Activated CD8-positive, alpha-beta memory T cell treated with anti-CD3 and anti-CD28 coated beads, Interleukin-2, amount 50 U/mL, for 1 hour (primary cell): ENCODE results near the gene CAMTA1.

ENCODE experiments used
- DNase-seq: peaks from one replicate; pipeline ENCODE4 v3.0.0-alpha.2; 2020; ENCODE audit errors: extremely low read depth

The CAMTA1 gene

DNA sequence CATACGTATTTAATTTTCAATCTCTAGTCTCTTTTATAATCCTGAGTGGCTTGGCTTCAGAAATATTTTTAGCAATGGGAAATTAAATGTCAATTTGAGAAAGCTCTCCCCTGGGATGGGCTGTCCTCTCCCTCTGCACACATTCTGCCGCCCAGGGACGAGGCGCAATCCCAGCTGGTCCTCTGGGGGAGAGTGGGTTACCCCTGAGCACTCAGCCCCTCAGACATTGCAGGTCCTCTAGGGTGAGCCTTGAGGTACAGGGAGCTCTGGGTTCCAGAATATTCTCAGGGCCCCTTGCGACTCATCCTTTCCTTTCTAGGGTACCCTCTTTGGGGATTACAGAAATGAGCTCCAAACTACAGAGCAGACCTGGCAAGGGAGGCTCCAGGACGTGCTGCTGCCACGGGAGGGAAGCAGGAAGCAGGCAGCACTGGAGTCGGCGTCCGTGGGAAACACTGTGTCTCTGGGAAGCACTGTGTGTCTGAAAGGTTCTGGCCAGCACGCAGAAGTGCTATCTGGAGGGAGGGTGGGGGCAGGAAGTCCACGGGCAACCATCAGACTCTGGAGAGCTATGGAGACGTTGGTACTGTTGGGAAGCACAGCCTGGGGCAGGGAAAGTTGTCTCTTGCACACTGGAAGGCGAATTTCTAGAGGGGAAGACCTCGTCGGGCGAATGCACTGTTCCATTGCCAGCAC, 642.5 kb downstream of the CAMTA1 start:
- no peak for DNase-seq

DNA sequence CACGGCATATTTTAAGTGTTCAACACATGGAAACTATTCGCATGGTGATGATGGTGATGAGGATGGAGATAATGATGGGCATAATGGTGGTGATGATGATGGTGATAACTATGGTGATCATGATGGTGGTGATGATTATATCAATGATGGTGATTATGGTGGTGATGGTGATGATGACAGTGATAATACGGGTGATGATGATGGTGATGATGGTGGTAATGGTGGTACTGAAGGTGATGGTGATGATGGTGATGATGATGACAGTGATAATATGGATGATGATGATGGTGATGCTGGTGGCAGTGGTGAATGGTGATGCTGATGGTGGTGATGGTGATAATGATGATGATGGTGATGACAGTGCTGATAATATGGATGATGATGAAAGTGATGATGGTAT, 644.0 kb downstream of the CAMTA1 start:
- DNase-seq, result no peak

DNA sequence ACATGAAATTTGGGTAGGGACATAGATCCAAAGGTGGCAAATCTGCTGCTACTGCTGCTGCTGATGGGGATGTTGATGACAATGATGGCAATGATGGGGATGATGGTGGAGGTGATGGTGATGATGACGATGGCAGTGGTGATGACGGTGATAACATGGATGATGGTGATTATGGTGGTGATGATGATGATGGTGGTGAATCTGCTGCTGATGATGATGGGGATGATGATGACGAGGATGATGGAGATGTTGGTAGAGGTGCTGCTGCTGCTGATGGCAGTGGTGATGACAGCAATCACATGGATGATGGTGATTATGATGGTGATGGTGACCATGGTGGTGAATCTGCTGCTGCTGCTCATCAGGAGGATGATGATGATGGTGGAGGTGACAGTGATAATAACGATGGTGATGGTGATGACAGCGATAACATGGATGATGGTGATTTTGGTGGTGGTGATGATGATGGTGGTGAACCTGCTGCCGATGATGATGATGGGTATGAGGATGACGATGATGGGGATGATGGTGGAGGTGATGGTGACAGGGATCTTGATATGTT, 644.9 kb downstream of the CAMTA1 start:
- no peak for DNase-seq

DNA sequence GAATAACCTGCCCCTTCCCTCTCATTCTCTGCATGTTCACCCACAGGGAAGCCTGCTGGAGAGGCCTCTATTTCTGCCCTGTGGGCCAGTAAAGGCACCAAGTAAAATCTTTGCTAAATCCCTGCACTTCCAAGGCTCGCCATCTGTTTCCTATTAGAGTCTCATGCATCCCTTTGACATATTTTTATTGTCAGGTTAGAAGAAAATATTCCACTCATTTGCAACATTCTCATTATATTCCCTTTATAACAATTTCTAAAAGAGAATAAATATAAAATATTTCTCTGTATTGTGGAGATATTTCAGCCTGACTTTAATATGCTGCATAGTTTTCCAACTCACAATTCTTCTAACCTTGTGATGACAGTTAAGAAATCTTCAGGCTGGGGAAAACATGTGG, 645.4 kb downstream of the CAMTA1 start:
- DNase-seq, result no peak

DNA sequence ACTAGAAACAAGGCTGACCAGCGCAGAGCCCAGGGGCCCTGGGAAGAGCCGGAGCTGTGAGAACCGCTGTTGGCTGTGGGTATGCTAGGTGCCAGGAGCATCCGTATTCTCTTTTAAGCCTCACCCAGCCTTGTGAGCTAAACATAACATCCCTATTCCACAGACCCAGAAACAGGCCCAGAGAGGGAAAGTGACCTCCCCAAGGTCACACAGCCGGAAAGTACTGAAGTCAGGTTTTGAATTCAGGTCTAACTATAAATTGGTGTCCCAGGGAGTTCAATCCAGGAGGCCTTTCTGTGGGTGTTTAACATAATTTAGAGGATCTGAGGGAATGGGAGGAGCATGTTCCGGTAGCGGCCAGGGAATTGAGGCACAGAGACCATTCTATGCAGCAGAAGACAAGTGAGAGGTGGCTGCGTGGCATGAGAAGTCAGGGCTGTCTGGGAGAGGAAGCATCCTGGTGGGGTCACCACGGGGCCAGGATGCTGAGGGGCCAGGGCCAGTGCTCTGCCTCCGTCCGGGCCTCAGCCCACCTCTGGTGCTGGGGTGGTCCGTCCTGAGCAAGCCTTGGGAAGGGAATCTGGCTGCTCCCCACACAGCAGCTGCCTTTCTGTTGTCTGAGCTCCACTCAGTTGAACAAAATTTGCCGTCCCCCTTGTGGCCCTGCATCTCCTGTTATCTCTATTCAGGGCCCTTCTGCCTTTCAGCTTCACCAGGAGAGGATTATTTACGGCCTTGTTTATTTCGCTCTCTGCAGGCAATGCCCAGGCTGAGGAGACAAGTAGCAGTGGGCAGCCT, 647.0 kb downstream of the CAMTA1 start:
- no peak for DNase-seq

DNA sequence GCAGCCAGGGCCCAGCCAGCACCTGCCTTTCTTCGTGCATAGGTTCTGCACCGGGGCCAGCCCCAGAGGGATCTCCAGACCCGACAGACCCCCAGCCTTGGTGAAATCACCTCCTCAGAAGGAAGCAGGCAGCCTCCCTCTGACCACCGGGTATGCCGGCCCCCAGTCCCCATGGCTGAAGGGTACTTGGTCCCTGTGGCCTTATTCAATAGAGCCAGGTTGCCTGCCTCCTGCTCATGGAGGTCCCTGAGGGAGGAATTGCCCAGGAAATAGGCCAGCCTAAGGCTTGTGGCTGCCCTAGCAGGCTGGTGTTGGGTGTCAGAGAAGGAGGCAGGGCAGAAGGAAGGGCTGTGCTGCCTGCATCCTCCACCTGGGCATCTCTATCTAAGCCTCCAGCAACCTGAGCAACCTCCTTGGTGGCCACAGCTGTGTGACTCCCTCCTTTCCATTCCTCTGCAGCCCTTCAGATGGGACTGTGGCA, 647.7 kb downstream of the CAMTA1 start:
- no peak for DNase-seq

DNA sequence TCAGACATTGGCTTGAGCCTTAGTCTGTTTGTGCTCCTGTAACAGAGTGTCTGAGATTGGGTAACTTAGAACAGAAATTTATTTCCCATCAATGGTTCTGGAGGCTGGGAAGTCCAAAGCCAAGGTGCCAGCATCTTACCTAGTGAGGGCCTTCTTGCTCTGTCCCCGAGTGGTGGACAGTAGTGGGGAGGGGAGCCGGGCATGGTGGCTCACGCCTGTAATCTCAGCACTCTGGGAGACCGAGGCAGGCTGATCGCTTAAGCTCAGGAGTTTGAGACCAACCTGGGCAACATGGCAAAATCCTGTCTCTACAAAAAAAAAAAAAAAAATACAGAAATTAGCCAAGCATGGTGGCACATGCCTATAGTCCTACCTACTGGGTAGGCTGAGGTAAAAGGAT, 649.3 kb downstream of the CAMTA1 start:
- DNase-seq, result no peak

DNA sequence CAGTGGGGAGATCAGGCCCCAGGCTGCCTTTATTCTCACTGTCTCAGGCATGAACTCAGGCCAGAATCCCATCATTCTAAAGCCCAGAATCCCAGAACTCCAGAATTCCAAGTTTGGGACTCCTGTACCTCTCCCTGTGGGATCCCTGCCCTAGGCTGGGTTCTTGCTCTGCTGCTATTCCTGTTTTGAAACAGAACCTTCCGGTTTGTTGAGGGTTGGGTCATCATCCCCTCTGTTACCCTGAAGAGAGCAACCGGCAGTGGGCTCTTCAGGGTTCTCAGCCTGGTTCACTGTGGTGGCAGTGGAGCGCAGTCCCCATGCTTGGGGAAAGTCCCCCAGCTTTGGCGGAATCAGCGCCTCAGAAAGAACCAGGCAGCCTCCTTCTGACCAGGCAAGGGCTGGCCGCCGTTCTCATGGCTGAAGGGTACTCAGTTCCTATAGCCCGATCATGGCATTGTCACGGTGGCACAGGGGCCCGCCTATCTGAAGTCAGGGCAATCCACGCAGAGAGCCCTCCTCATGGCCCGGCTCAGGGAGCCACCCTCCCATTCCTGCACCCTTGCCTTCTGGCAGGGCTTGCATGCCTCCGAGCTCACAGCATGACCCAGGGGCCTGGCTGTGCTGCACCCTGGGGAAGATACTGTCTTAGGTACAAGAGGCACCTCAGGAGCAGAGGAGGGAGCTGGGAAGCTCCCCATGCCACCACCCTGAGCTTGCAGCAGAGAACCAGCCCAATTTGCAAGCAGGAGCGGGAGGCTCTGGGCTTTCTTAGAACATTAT, 650.2 kb downstream of the CAMTA1 start:
- no peak for DNase-seq

DNA sequence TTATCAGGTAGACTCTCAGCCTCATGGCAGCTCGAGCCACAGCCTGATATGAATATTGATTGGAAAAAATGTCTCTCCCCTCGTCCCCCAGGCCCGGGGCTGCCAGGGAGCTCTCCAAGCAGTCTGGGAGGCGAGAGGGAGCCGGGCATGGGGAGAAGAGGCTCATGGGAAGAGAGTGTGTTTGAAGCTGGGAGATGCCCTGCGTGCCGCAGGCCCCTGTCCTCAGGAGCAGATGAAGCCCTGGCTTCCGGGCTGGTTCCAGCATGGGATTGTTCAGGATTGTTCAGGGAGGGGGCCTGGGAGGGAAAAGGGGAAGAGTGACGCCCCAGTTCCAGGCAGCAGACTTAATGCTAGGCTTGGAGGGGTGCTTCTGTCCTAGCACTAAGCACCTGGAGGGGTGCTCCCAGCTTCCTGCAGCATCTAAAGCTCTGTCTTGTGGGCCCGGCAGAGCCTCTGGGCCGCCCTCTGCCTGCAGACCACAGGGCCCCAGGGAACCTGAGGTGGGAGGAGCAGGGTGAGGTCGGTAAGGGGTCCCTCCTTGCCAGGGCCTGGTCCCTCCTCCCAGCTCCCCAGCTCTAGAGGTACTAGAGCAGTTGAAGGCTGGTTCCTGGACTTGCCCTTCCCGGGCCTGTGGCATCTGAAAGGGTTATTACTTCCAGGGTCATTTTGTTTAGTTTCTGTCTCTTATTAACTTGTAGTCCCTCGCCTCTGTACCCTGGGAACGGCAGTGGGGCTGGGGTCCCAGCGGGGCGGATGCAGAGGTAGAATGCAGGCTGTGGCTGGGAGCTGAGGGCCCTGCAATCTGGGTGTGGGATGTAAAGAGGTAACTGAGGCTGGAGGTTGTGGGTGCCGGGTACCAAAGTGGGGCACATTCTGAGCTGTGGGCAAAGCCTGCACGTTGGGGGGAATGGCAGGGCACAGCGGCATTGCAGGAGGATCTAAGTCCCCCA, 651.1 kb downstream of the CAMTA1 start:
- DNase-seq, result no peak

DNA sequence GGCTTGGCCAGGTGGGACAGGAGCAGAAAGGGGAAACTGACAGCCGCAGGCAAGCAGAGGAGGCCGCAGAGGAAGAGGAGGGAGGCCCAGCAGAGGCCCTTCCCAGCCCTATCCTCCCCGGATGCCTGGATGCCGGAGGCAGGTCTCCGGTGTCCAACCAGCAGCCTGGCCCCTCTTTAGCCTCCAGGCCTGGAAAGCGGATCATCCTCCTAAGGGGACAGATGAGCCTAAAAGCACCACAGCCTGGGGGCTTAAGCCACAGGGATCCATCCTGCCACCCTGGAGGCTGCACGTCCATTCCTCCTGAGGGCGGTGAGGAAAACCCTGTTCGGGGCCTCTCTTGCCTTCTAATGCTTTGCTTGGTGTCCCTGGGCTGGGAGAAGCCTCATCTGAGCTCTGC, 651.8 kb downstream of the CAMTA1 start:
- no peak for DNase-seq

DNA sequence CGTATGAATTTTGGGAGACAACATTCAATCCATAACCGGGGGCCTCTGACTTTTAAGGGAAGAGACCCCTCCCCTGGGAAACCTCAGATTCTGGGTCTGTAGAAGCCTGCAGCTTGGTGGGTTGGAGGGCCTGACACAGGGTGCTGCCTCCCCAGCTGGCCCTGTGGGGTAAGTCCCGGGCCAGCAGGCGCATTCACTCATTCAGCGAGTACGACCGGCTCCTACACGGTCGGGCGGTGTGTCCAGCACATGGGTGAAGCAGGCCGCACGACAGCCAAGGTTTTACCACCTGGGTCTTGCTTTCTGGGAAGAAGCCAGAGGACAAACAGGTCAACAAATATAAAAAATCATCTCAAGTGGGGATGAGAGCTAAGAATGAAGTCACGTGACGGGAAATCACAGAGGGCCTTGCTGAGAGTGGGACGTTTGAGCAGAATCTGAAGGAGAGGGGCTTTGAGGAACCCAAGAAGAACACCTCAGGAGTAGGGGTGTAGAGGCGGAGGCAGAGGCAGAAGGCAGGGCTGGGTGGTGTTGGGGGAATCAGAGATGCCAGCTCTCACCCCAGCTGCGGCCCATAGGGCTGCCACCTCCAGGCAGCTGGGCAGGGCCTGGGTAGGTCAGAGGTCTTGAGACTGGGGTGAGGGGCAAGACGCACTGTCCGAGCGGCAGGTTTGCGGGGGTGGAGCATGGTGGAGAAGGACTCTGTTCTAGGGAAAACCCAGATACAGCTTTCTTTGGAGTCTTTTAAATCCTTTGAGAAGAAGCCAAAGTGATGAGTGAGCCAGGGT, 652.5 kb downstream of the CAMTA1 start:
- DNase-seq, result no peak

DNA sequence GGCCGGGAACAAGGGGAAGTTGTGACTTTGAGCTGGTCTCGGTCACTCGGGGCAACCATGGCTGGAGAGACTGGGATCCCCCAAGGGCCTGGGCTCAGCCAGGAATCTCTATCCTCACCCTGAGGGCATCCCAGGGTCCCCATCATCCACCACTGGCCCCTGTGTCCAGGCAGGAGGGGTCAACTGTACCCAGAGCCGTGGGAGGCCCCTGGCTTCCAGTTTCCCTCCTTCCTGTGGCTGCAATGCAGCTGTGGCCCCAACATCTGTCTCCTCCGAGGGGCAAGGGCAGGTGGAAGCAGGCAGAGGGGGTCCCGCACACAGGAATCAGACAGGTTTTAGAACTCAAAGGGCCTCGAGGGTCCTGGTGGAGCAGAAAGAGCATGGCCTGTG, 653.1 kb downstream of the CAMTA1 start:
- DNase-seq, result no peak

DNA sequence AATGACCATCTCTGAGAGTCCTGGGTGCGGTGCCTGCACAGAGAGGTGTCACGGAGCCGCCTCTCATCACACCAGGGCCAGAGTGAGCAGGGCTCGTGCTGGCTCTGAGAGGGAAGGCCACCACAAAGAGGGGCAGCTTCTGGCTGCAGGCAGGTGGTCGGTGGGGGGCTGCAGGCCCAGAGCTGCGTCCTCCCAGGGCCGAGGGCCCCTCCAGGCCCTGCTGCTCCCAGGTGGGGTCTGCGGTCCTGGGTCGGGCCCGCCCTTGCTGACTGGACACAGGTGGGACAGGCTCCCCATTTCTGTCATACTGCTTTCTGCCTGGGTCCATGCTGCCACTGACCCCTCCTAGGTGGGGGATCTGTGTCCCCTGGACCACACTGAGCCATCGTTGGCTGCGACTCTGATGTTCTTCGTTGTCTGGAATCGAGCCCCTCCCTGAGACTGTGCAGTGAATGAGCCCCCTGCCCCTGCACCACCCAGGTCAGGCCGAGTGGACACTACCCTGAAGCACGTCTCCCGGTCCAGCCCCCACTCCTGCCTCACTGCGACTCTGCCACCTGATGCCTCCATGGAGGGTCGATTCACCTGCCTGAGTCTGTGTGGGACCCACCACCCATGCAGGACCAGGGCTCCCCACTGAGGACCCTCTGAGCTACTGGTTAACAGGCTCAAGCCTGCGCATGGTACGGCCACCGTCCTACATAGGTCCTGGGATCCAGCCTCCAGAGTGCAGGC, 653.8 kb downstream of the CAMTA1 start:
- DNase-seq, result no peak

DNA sequence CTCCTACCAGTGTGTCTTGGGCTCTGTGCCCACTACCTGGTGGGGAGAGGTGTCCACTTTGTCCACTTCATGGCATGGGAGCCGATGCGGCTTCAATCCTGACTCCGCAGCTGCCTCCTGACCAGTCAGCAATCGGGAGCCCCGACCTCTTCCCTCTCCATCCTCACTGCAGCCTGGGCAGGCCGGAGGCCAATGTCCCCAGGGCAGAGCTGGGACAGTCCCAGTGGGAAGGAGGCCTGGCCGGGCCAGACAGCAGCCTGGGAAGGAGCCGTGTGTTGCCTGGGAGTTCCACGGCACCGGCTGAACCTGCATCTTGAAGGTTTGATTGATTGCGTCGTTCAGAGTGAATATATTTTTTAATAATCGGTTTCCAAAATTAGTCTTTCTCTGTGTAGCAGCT, 654.9 kb downstream of the CAMTA1 start:
- DNase-seq, result no peak

DNA sequence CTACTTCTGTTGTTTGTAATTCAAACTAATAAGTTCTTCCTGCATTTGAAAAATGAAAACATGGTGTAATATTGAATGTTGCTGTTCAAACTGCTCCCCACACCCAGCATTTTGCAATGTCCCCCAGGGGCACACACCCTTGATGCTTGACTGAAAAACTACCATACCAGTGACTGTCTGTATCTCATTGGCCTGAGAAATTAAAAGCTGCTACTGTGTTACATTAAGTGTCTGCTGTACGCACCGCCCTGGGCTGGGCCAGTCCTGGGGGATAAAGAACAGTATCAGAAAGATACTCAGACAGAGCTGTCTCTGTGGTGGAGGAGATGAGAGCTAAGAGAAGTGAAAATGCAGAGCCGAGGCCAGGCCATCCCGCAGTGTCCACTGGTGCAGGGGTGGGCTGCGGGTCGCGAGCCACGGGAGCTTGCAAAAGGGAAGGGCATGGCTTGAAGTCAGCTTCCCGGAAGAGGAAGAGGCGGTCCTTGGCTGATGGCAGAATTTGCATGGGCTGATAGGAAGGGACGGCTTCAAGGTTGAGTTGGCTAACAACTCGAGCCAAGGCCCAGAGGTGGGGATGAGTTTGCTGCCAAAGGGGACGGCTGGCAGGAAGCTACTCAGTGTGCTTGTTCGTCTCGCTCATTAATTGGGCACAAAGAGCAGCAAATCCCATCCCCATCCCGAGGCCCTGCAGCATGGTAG, 656.0 kb downstream of the CAMTA1 start:
- no peak for DNase-seq

DNA sequence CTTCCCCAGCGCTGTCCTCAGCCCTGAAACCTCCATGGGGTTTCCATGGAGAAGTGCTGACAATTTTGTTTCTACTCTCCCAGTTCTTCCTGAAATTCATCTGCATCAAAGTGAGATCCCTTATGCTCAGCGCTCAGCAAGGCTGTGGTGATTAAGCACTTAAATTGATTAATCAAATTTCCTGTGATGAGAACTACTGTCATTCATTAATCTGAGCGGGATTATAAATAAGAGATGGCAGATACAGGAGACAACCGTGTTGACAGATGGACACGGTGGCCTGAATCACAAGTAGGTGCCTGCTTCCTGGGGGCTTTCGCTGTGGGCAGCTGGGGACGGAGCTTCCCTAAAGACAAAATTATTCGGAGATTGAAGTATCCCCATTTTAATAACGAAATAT, 656.8 kb downstream of the CAMTA1 start:
- no peak for DNase-seq

DNA sequence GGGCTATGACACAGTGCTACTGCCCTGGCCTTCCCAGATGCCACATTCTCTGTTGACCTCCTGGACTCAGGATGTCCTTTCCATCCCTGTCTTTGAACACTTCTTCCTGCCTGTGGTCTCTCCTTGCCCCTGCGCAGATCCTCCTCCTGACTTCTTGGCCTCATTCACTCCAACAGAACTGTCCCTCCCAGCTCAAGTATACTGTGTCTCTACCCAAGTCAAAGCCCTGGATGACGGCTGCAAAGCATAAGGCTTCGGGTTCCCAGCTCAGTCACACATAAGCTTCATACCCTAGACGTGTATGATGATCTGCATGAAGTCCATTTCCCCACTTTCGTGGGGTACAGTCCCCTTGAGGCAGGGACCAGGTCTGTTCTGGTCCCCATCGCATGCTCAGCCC, 657.7 kb downstream of the CAMTA1 start:
- DNase-seq, result no peak

DNA sequence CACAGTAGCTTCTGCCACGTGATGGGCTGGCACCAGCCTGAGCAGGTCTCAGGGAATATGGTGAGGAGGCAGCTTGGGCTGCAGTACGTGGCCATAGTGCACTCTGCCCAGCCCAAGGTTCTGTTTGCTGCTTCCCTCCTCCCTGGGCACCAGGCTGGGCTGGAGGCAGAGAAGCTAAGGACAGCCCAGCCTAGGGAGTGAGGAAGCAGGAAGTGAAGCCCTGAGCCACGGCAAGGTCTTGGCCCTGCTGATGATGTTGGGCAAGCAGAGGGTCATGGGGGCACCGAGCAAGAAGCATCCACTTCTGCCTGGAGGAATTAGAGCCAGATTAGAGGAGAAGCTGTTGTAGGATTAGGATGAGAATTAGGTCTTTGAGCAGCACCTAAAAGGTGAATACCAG, 659.1 kb downstream of the CAMTA1 start:
- no peak for DNase-seq

DNA sequence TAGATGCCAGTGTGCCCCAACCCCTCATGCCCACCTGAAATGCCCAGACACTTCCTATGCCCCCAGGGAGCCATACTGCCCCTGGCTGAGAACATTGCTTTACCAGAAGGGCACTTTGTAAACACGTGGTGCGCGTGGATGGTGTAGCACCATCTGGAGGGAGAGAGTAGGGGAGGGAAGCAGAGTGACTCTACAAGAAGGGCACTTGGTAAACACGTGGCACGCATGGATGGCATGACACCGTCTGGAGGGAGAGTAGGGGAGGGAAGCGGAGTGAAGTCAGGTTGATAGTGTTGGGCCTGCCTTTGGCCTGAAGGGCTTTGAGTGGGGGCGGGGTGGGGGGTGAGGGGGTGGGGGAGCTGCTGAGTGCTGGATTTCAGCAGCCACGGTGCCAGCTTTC, 661.8 kb downstream of the CAMTA1 start:
- DNase-seq, result no peak
